IPS-18c (cell line): Measurements from ENCODE around the gene FTCD.

Source experiments
- H3K4me3 ChIP-seq: 2 replicates; pipeline ENCODE4 v1.7.0; 2013; ENCODE audit warnings: low read depth, mild to moderate bottlenecking, low read length, moderate library complexity; ENCODE audit not compliant: insufficient read depth
- H3K9me3 ChIP-seq: one replicate; pipeline ENCODE4 v1.6.1; 2013; ENCODE audit warnings: mild to moderate bottlenecking, low read length, moderate library complexity; ENCODE audit not compliant: control insufficient read depth, insufficient read depth

Gene FTCD

DNA sequence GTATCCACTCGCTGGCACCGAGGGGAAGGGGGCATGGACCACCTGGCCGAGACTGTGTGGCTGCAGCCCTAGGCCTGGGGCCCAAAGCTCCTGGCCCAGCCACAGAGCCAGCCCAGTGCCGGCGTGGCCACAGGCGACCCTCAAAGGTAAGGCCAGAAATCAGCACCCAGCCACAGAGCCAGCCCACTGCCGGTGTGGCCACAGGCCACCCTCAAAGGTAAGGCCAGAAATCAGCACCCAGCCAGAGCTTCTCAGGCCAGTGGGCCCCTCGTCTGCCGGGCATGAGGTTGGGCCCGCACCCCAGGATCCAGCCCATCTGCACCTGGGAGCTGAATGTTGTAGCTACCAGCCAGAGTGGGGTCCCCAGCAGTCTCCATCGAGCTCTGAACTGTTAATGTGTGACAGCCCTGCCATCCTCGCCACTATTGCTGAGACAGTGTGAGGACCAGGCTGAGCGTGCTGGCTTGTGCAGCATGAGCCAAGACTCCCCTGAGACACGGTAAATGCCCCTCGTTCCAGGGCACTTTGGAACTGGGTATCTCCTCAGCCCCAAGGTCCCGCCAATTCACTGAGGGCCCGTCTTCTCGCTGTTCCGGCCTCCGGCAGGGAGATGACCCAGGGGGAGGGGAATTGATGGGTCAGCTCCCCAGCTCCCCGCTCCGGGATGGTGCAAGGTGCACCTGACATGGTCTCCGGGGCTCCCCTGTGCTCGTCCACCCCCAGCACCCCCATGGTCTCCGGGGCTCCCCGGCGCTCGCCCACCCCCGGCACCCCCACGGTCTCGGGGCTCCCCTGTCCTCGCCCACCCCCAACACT is 4.7 kb upstream of the FTCD start:
- Histone ChIP-seq H3K9me3 (peaks cover 7% of the 10 kb centered on the region), H3K4me3 (no peak overlapping the region)

DNA sequence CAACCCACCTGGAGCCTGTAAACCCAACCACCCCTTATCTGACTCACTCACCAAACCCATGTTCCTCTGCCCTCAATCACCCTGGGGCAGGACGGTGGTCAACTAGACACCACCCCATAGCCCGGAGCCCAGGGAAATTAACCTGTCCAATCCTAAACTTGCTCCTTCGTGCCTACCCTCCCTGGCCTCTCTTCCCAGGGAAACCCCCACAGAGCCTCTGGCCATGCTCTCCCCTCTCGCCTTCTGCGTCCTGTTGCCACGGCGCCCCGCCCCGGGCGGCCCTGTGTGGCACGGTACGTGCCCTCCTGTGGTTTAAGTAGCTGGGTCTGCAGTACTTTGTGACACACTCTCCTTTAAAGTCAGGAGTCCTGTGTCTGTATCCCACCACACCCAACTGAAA is 4.0 kb upstream of the FTCD start:
- H3K4me3 ChIP-seq, result no peak overlapping the region
- peaks cover 7% of the 10 kb centered on the region for H3K9me3 ChIP-seq

DNA sequence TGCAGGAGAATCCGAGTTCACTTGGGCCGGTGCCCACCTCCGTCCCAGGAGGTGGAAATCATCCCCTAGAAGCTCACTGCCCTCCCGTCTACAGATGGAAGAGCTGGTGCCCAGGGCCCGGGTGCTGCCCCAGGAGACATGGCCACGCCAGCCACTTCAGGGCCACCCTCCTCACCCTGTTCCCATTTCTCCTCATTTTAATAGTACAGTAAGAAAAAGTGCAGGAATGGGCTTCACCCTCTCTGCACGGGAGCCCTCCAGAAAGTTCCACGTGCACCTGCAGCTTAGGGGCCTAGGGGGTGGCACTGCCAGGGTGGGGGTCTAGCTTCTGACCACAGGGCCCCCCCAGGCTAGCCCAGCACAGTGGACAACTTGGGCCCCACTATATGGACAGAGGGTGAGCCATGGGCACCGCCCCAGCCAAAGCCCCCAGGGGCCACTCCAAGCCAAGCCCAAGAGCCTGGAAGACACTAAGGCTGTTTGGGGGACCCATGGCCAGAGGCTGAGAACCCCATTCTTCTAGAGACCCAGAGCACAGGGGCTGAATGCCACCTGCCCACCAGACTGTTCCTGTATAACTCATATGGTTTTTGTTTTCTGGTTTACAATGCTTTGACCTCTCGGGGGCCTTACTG is 3.4 kb upstream of the FTCD start:
- no peak overlapping the region for H3K4me3 ChIP-seq
- H3K9me3 ChIP-seq, result peaks cover 7% of the 10 kb centered on the region

DNA sequence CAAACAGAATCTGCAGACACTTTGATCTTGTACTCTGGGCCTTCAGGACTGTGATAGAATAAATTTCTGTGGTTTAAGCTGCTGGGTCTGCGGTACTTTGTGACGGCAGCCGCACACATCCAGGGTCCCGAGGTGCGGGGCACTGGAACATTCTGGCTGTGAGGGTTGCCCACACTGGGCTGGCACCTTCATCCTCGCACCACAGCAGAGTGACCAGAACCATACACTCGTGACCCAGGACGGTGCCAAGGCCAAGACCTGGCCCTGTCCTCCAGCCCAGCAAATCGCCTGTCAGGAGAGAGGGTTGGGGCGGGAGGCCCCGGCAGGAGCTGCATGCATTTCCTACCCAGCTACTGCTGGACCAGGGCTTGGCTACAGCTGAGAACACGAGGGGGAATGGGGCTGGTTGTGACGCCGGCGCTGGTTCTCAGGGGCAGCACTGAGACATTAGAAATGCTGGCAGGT is 2.6 kb upstream of the FTCD start:
- Histone ChIP-seq H3K9me3 (peaks cover 7% of the 10 kb centered on the region), H3K4me3 (no peak overlapping the region)

DNA sequence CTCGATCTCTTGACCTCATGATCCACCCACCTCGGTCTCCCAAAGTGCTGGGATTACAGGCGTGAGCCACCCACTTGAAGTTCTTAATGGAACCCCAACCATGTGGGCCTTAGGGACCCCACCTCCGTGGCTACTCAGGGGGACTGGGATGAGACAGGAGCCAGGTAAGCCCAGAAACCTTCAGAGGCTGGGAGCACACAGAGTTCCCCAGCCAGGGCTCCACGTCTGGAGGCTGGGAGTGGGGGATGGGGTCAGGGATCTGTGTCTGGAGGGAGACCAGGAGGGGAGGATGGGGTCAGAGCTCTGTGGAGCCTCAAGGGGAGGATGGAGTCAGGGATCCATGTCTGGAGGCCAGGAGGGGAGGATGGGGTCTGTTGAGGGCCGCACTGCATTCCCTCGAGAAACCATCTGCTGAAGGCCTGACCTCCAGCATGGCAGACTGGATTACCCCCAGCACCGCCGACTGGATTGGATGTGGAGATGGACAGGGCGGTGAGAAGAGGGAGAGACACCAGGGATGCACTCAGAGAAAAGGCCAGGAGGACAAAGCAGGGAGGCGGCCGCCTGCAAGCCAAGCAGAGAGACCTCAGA is 2.1 kb upstream of the FTCD start:
- H3K4me3 ChIP-seq, result no peak overlapping the region
- H3K9me3 ChIP-seq, result peaks cover 7% of the 10 kb centered on the region

DNA sequence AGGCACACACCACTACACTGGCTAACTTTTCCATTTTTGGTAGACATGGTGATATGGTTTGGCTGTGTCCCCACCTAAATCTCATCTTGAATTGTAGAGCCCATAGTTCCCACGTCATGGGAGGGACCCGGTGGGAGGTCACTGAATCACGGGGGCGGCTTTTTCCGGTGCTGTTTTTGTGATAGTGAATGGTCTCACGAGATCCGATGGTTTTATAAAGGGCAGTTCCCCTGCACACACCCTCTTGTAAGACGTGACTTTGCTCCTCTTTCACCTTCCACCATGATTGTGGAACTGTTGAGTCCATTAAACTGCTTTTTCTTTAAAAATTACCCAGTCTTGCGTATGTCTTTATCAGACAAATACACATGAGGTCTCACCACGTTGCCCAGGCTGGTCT is 1.3 kb upstream of the FTCD start:
- no peak overlapping the region for H3K4me3 ChIP-seq
- peaks cover 7% of the 10 kb centered on the region for H3K9me3 ChIP-seq

DNA sequence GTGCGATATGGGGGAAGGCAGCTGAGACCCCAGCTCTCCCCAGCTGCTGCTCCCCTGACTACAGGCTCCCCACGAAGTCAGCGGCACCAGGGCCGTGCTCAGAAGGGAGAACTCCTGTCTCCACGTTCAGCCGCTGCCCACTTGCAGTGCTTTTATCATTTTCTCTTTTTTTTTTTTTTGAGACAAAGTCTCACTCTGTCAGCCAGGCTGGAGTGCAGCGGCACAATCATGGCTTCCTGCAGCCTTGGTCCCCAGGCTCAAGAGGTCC is 933 bp upstream of the FTCD start:
- Histone ChIP-seq H3K9me3 (peaks cover 3% of the 10 kb centered on the region), H3K4me3 (no peak overlapping the region)

DNA sequence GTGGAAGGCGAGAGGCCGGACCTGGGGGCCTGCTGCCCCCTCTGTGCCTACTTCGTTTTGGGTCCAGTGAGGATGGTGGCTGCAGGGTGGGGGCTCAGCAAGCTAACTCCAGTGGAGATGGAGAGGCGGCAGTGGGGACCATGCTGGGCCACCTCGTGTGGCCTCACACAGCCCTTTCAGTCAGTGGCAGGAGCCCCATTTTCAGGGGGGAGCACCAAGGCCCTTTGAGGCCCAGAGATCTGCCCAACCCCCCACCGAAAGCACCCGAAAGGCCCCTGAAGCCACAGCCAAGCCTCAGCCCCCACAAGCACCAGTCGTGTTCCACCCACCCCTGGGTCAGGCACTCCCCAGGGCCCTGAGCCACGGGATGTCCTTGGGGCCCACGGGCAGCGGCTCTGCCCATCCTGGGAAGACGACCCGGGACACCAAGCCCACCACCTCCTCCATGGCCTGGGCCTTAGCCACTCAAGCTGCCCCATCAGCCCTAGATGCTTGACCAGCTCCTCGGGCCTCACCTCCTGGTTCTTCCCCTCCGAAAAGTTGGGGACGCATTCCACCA is 345 bp downstream of the FTCD start:
- no peaks in the 10 kb centered on the region for H3K9me3 ChIP-seq
- H3K4me3 ChIP-seq, result no peak overlapping the region

DNA sequence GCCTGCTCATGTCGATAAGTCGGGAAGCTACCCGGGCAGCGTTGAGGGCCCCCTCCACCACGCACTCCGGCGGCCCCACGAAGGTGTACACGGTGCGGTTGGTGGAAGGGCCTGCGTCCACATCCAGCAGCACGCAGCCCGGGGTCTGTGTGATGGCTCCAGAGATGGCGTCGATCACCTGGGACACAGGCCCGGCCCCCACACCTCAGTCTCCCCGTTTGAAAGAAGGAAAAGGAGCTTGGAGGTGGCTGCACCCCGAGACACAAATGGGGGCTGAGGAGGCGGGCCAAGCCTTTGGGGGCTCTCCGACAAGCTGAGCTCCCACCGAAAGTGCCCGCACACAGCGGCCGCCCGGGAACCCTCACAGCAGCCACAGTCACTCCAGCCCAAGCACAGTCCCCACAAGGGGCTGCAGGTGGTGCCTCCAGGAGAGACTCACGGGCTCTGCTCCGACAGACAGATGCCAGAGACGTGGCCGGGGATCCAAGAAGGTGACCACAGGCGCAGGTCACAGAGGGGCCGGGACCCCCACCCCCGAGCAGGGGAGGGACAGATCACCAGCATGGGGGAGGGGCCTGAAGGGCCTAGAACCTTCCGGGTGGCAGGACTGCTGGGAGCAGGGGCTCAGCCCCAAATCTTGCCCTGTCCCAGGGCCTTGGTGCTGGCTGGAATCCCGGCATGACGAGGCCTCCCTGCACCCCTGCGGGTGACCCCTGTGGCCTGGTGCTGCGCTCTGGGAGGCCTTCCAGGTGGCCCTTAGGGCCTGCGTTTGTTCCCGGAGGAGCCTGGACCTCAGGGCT is 1.0 kb downstream of the FTCD start:
- no peak overlapping the region for H3K4me3 ChIP-seq
- no peaks in the 10 kb centered on the region for H3K9me3 ChIP-seq

DNA sequence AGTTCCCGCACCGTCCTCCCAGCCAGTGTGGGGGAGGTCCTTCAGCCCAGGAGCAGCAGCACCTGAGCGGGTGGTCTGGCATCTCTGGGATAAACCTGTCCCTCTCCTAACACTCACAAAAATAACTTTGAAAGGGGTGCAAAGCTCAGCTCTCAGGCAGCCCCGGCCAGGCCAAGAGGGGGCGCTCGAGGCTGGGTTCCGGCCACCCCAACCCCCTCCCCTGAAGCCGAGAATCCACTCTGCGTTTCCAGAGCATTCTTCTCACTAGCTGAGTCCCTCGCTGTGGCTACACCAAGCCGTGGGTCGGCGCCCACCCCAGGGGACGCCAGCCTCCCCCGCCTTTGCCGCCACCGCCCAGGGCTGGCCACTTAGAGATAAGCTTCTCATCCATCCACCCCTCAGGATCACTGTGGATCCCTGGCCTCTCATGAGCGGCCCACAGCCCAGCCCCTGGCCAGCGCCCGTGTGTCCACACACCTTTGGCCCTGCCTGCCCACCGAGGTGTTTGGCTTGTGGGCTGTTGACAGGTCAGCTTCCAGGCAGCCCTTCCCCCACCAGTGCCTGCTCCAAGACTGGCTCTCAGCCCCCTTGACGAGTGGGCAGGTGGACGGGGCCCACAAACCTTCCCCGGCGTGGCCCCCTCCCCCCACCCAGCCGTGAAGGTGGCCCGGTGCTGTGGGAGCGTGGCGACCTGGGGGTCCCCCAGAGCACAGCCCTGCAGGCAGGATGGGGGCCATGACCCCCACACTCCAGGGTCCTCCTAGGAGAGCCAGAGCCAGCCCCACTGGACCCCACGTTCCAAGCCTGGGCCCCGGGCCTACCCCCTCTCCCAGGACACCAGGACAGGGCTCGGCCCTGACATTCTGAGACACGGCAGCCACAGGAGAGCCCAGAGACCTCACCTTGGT is 1.9 kb downstream of the FTCD start:
- no peak overlapping the region for H3K4me3 ChIP-seq

DNA sequence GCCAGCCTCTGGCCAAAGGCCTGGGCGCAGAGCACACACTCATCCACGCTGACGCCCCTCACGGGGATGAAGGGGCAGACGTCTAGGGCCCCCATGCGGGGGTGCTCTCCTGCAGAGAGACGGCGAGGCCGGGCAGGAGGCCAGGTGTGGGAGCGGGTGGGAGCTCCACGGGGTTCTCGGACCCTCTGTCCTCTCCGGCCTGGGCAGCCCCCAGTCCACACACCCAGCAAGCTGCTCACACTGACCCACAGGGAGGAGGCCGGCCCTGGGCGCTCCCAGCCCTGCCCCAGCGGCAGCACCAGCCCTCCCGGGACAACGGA is 2.5 kb downstream of the FTCD start:
- Histone ChIP-seq H3K4me3 (no peak overlapping the region), H3K9me3 (no peaks in the 10 kb centered on the region)

More for the DNA sequence above, 1.9 kb downstream of the FTCD start:
- H3K9me3 ChIP-seq, result no peaks in the 10 kb centered on the region

DNA sequence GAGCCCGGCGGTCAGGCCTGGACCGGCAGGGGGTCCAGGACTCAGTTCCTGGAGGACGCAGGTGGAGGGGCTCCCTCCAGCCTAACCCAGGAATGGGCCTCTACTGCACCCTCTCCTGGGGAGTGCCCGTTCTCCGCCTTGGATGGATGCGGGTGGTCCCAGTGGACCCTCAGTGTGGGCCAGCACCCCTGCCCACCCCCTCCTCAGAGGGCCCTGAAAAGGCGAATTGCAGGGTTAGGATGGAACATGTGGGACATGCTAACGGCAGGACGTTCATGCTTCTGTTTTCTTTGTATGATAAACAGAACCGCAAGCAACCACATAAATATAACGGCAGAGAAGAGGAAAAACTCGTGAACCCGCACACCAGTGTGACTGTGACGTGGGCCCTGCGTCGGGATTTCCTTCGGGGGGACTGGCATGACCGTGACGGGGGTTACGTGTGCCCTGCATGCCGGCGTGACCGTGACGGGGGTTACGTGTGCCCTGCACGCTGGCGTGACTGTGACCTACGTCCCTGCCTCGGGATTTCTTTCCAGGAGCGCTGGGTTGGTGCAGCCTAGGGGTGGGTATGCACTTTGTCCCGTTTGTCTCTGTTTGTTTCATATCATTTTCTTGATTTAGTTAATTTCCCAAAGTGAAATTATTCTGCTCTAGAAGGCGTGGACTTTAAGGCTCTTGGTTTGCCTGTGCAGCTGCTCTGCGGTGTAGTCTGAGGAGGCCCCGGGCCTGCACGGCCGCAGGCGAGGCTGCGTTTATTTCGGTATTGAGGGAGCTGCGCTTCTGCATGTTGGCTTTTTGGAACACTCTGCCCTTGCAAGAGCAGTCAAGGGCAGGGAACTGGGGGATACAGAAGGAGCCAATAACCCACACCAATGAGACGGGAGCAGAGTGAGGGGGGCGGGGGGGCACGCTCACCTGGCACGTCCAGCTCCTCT is 3.1 kb downstream of the FTCD start:
- Histone ChIP-seq H3K9me3 (no peaks in the 10 kb centered on the region), H3K4me3 (no peak overlapping the region; the same call in 1 of the 2 replicates)

DNA sequence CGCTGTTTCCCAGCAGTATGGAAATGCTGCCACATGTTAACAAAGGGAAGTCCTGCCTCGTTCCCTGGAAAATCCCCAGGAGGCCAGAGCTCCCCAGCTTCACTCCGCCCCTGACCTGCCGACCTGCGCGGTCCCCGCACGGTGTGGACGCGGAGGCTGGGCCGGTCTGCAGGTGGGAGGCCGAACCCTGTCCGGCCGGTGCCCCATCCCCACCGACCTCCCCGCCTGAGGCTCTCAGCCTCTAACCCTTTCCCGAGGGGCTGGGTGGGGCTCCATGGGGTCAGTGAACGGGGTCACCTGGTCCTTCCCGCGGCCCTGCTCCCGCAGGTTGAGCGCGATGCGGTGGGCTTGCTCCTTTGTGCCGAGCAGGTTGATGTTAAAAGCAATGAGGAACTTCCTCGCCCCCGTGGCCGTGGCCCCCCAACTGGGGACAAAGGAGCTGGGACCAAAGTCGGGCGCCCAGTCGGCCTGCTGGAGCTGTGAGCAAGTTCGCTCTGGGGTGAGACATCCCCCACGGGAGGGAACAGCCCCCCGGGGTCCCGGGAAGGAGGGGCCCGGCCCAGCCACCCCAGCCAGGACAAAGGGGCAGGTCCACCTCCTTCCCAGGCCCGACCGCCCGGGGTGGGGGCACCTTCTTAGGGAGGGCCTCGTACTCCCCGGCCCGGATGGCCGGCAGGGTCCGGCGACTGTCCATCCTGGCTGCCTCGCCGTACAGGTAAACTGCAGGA is 4.0 kb downstream of the FTCD start:
- no peak overlapping the region for H3K4me3 ChIP-seq

DNA sequence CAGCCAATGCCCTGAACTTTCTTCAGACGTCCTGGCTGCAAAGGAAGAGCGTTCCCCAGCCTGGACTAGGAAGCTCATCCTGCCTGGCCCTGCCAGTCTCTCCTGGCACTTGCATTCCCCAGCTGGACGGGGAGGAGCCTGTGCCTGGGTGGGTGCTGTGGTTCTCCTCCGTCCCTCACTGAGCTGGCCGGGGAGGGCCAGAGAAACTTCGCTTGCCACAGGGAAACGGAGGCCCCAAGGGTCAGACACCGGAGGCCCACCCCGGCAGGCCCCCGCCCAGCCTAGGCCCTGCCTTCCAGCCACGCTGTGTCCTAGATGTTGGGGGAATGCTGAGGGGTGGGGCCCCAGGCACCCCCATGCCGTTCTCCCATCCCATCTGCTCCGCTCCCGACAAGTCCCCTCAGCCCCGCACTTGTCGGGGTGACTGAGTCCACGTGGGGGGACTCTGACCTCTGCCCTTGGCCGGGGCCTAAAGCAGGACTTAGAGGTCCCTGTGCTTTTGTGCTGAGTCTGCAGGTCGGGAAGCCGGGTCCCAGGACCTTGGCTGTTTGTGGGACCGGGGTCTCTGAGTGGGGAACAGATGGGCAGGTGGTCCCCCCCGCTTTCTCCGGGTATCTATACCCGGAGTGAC is 4.8 kb downstream of the FTCD start:
- Histone ChIP-seq H3K4me3 (no peak overlapping the region), H3K9me3 (no peaks in the 10 kb centered on the region)

More for the DNA sequence above, 4.0 kb downstream of the FTCD start:
- H3K9me3 ChIP-seq, result no peaks in the 10 kb centered on the region

DNA sequence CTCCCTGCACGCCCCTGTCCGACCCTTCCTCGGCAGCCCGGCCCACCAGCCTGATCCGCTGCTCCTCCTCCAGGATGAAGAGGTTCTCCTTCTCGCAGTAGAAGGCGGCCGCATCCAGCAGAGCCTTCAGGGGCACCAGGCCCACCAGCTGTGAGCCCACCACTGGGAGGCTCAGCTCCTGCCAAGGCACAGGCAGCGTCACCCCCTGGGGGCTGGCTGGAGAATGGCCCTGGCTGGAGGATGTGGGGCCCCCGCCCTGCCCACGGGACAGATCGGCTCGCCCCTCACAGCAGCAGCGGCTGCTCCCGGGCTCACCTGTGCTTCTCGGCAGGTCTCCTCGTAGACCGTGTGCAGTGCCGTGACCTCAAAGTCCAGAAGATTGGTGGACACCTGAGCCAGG is 5.3 kb downstream of the FTCD start:
- H3K4me3 ChIP-seq, result no peak overlapping the region

More for the DNA sequence above, 5.3 kb downstream of the FTCD start:
- H3K9me3 ChIP-seq, result no peaks in the 10 kb centered on the region
